Spleen (tissue), 11 donors: ENCODE results near the gene PLPP7. TPM values are rescaled to one million over a fixed set of nuclear protein-coding genes. Genes with fewer than 3 reads are reported as not detected.
A peak's percentile ranks its signal among the peaks of the same experiment; 100 is the strongest.

Experiments used
- DNase-seq: peaks from one replicate; pipeline ENCODE4 v3.0.0-alpha.2; 2020
- H3K27ac ChIP-seq, 8 donors: fragments of 200-600 bp; sonication (generic) in 7 of 8; 1 replicate in 4 of 8; 2 replicates in 4 of 8; pipeline versions ENCODE4 v1.5.0 to v1.8.0; 2016 to 2021; ENCODE audit warnings: inconsistent platforms in 4 of 8, mild to moderate bottlenecking in 4 of 8, moderate library complexity in 1 of 8
- H3K27me3 ChIP-seq, 7 donors: fragments of 200-600 bp; sonication (generic) in 6 of 7; replicated peaks in 1 of 7; 1 replicate in 4 of 7; 2 replicates in 3 of 7; pipeline versions ENCODE4 v1.5.0 to v1.8.0; 2016 to 2021; ENCODE audit warnings: inconsistent platforms in 3 of 7, mild to moderate bottlenecking in 1 of 7
- H3K36me3 ChIP-seq, 6 donors: fragments of 200-600 bp; sonication (generic) in 5 of 6; 1 replicate in 4 of 6; 2 replicates in 2 of 6; pipeline versions ENCODE4 v1.5.0 to v1.8.0; 2016 to 2021; ENCODE audit warnings: inconsistent platforms in 2 of 6
- H3K4me1 ChIP-seq, 6 donors: fragments of 200-600 bp; sonication (generic) in 5 of 6; 1 replicate in 3 of 6; 2 replicates in 3 of 6; pipeline versions ENCODE4 v1.5.0 to v1.8.0; 2016 to 2021; ENCODE audit warnings: inconsistent platforms in 3 of 6
- H3K4me3 ChIP-seq, 8 donors: fragments of 200-600 bp; sonication (generic) in 7 of 8; 1 replicate in 4 of 8; 2 replicates in 4 of 8; pipeline versions ENCODE4 v1.5.0 to v1.8.0; 2016 to 2021; ENCODE audit warnings: inconsistent platforms in 4 of 8, mild to moderate bottlenecking in 4 of 8, moderate library complexity in 2 of 8
- H3K9me3 ChIP-seq, 8 donors: fragments of 200-600 bp; sonication (generic) in 7 of 8; 1 replicate in 4 of 8; 2 replicates in 4 of 8; pipeline versions ENCODE4 v1.5.0 to v1.8.0; 2016 to 2021; ENCODE audit warnings: inconsistent platforms in 4 of 8
- CTCF ChIP-seq, 11 experiments: fragments of 200-600 bp in 7 of 11; fragments of 450-650 bp in 4 of 11; sonication (generic) in 4 of 11; IDR thresholded peaks in 8 of 11; conservative IDR thresholded peaks in 3 of 11; 1 replicate in 7 of 11; 2 replicates in 4 of 11; pipeline versions ENCODE4 v1.4.0 to v1.8.0; 2016 to 2021; ENCODE audit warnings: antibody characterized with exemption in 11 of 11, inconsistent platforms in 4 of 11, mild to moderate bottlenecking in 1 of 11
- POLR2A ChIP-seq, 3 donors: fragments of 450-650 bp; IDR thresholded peaks; one replicate each; pipeline ENCODE4 v1.5.1; 2017; ENCODE audit warnings: antibody characterized with exemption in 3 of 3, mild to moderate bottlenecking in 1 of 3
- POLR2AphosphoS5 ChIP-seq, 3 donors: sonication (generic); formaldehyde crosslinking; IDR thresholded peaks; one replicate each; pipeline ENCODE4 v1.5.1; 2017; ENCODE audit warnings: antibody characterized with exemption in 3 of 3
- WGBS, 5 donors: extraction: QIAGEN DNeasy Blood & Tissue Kit in 3 of 5; methylation state at CpG; one replicate each; pipeline versions ENCODE4 v1.1.5 to v1.1.7; 2013 to 2018; 5-methylcytosine and 5-hydroxymethylcytosine counted together
- intact Hi-C: fragments of 100-400 bp; cut with DNase I; formaldehyde crosslinking; loops from one replicate; pipeline ENCODE4 v1.15.0; 2023; ENCODE audit warnings: low total_unique reads
- polyA plus RNA-seq, 3 donors: library from polyadenylated mRNA; stranded (reverse); fragments of 200-250 nt; gene quantifications; one replicate each; pipeline ENCODE4 v1.2.1, GENCODE V29; 2013
- total RNA-seq, 7 donors: library from RNA; depleted of rRNA in 3 of 7; stranded (reverse); fragments of >200 nt in 3 of 7; fragmentation: NEBNext Ultra II Directional in 4 of 7; extraction: Animal tissue kit (Norgen Biotek cat#: 25700) in 4 of 7; gene quantifications; one replicate each; pipeline versions ENCODE4 v1.1.0 to v1.2.1, GENCODE V29; 2016 to 2021
- donor health status: healthy with polysubstance abuse.
- donor health status: DM: no; HTN: no; CAD: no; lungs with moderate emphysema.
- donor health status: DM: no; HTN: no; CAD: no.
- donor health status: Bipolar disorder and iron deficiency.
- donor health status: healthy.
- donor health status: DM: no; HTN: no; CAD: no.
- donor health status: DM: yes; HTN: yes; CAD: no.

The PLPP7 gene
- total and polyA plus RNA-seq, 10 donors, result 1.1 to 3.8 (median 2.7) TPM

GRCh38 chr9:131288217-131288616 lies 1.3 kb upstream of the PLPP7 start:
- TF ChIP-seq POLR2AphosphoS5 (IDR thresholded peaks at IDR 0.05) (no peak), POLR2A (IDR thresholded peaks at IDR 0.05) (no peak), CTCF (IDR thresholded peaks at IDR 0.05 in 8 of 11, conservative IDR thresholded peaks at IDR 0.05 in 3 of 11) (no peak)
- DNase-seq, result no peak
- Histone ChIP-seq H3K4me1 (peaks cover 0 to 19% (median 6%) of the 10 kb centered on the region in 6 donors), H3K27me3 (peaks cover 0 to 4% (median under 1%) of the 10 kb centered on the region in 7 donors), H3K36me3 (no peaks in the 10 kb centered on the region), H3K4me3 (no peak overlapping the region), H3K9me3 (no peaks in the 10 kb centered on the region), H3K27ac (no peak overlapping the region)
- 70 to 79% (median 74%) methylated on average over 7 to 9 of the region's 9 CpGs for WGBS, 5 donors
- intact Hi-C loops, result loop anchor here (10.0 kb wide), 1 partner anchor 53 kb away; no protein-coding TSS in a partner anchor

GRCh38 chr9:131290036-131290766 lies 678 bp downstream of the PLPP7 start:
- H3K36me3 ChIP-seq, result no peaks in the 10 kb centered on the region
- H3K4me3 ChIP-seq, result peak overlapping the region; percentile 6 to 62 (median 26)
- intact Hi-C loops, result no loop called here
- peak overlapping the region in 5 of 8 donors; percentile 42 to 63 (median 60) for H3K27ac ChIP-seq
- 67 to 85% (median 73%) methylated on average over 13 to 34 of the region's 34 CpGs for WGBS, 5 donors
- H3K9me3 ChIP-seq, result no peaks in the 10 kb centered on the region
- peaks cover 0 to 19% (median 6%) of the 10 kb centered on the region in 6 donors for H3K4me1 ChIP-seq
- H3K27me3 ChIP-seq, result no peaks in the 10 kb centered on the region
- no peak for DNase-seq
- TF ChIP-seq CTCF (IDR thresholded peaks at IDR 0.05 in 8 of 11, conservative IDR thresholded peaks at IDR 0.05 in 3 of 11), result no peak
- no peak for TF ChIP-seq POLR2A (IDR thresholded peaks at IDR 0.05)
- no peak for TF ChIP-seq POLR2AphosphoS5 (IDR thresholded peaks at IDR 0.05)

GRCh38 chr9:131290767-131291370 lies 1.3 kb downstream of the PLPP7 start:
- DNase-seq, result no peak
- intact Hi-C loops, result no loop called here
- Histone ChIP-seq H3K27ac (no peak overlapping the region), H3K4me1 (peaks cover 0 to 19% (median 6%) of the 10 kb centered on the region in 6 donors), H3K36me3 (no peaks in the 10 kb centered on the region), H3K4me3 (peak overlapping the region in 4 of 8 donors; percentile 24 to 62 (median 36)), H3K27me3 (no peaks in the 10 kb centered on the region), H3K9me3 (no peaks in the 10 kb centered on the region)
- 86 to 95% (median 93%) methylated on average over 12 to 17 of the region's 17 CpGs for WGBS, 5 donors
- TF ChIP-seq CTCF (IDR thresholded peaks at IDR 0.05 in 8 of 11, conservative IDR thresholded peaks at IDR 0.05 in 3 of 11) (no peak), POLR2A (IDR thresholded peaks at IDR 0.05) (no peak), POLR2AphosphoS5 (IDR thresholded peaks at IDR 0.05) (no peak)

GRCh38 chr9:131291795-131292315 lies 2.3 kb downstream of the PLPP7 start:
- Histone ChIP-seq H3K4me3 (no peak overlapping the region), H3K4me1 (peaks cover 0 to 19% (median 6%) of the 10 kb centered on the region in 6 donors), H3K27me3 (no peaks in the 10 kb centered on the region), H3K9me3 (no peaks in the 10 kb centered on the region), H3K27ac (no peak overlapping the region), H3K36me3 (no peaks in the 10 kb centered on the region)
- TF ChIP-seq POLR2A (IDR thresholded peaks at IDR 0.05) (no peak), CTCF (IDR thresholded peaks at IDR 0.05 in 8 of 11, conservative IDR thresholded peaks at IDR 0.05 in 3 of 11) (no peak), POLR2AphosphoS5 (IDR thresholded peaks at IDR 0.05) (no peak)
- DNase-seq, result no peak
- 80 to 92% (median 89%) methylated on average over 7 of the region's 7 CpGs for WGBS, 5 donors
- intact Hi-C loops, result no loop called here
